Liver (tissue), 9 donors: ENCODE measurements around the gene DAPK3. TPM values are rescaled to one million over a fixed set of nuclear protein-coding genes. Genes with fewer than 3 reads are reported as not detected.

Experiments
- DNase-seq: peaks from one replicate; pipeline ENCODE4 v3.0.0-alpha.2; 2017; ENCODE audit warnings: low spot score
- H3K27ac ChIP-seq, 2 donors: one replicate each; pipeline ENCODE4 v1.7.0; 2013; ENCODE audit warnings: inconsistent platforms in 2 of 2, low read length in 2 of 2, control low read depth in 1 of 2, low read depth in 1 of 2, mild to moderate bottlenecking in 1 of 2
- H3K27me3 ChIP-seq, 4 donors: one replicate each; pipeline versions ENCODE4 v1.6.1 to v1.7.0; 2013; ENCODE audit warnings: low read length in 3 of 4, inconsistent platforms in 1 of 4, mild to moderate bottlenecking in 1 of 4, moderate library complexity in 1 of 4; ENCODE audit not compliant: control insufficient read depth in 4 of 4, insufficient read depth in 4 of 4
- H3K36me3 ChIP-seq, 4 donors: one replicate each; pipeline versions ENCODE4 v1.6.1 to v1.7.0; 2013; ENCODE audit warnings: low read length in 3 of 4, mild to moderate bottlenecking in 3 of 4, low read depth in 1 of 4, moderate library complexity in 1 of 4; ENCODE audit not compliant: control insufficient read depth in 4 of 4, insufficient read depth in 3 of 4
- H3K4me1 ChIP-seq, 4 donors: one replicate each; pipeline versions ENCODE4 v1.6.1 to v1.7.0; 2013; ENCODE audit warnings: low read length in 3 of 4, mild to moderate bottlenecking in 3 of 4, moderate library complexity in 1 of 4; ENCODE audit not compliant: control insufficient read depth in 4 of 4, insufficient read depth in 4 of 4
- H3K4me3 ChIP-seq, 3 donors: one replicate each; pipeline versions ENCODE4 v1.6.1 to v1.7.0; 2013; ENCODE audit warnings: low read length in 3 of 3, control low read depth in 1 of 3, low read depth in 1 of 3, mild to moderate bottlenecking in 1 of 3
- H3K9ac ChIP-seq, 2 donors: one replicate each; pipeline ENCODE4 v1.7.0; 2013; ENCODE audit warnings: low read length in 2 of 2, mild to moderate bottlenecking in 2 of 2, moderate library complexity in 2 of 2, control low read depth in 1 of 2, low read depth in 1 of 2
- H3K9me3 ChIP-seq, 4 donors: one replicate each; pipeline versions ENCODE4 v1.6.1 to v1.7.0; 2013; ENCODE audit warnings: low read length in 3 of 4; ENCODE audit not compliant: control insufficient read depth in 4 of 4
- EGR1 ChIP-seq, 2 donors: IDR thresholded peaks; 2 replicates each; pipeline ENCODE4 v1.6.1; 2016 to 2018; ENCODE audit warnings: antibody characterized with exemption in 2 of 2, low read depth in 2 of 2
- FOXA1 ChIP-seq: IDR thresholded peaks from 2 replicates; pipeline ENCODE4 v1.6.1; 2016; ENCODE audit warnings: antibody characterized with exemption
- FOXA2 ChIP-seq: IDR thresholded peaks from 2 replicates; pipeline ENCODE4 v1.6.1; 2016; ENCODE audit warnings: antibody characterized with exemption
- GABPA ChIP-seq, 2 donors: IDR thresholded peaks in 1 of 2; conservative IDR thresholded peaks in 1 of 2; 2 replicates each; pipeline ENCODE4 v1.6.1; 2016; ENCODE audit warnings: antibody characterized with exemption in 2 of 2, mild to moderate bottlenecking in 1 of 2, moderate library complexity in 1 of 2
- HNF4A ChIP-seq, 2 donors: conservative IDR thresholded peaks; 2 replicates each; pipeline ENCODE4 v1.6.1; 2016; ENCODE audit warnings: antibody characterized with exemption in 2 of 2, mild to moderate bottlenecking in 2 of 2
- HNF4G ChIP-seq: IDR thresholded peaks from 2 replicates; pipeline ENCODE4 v1.6.1; 2016; ENCODE audit warnings: antibody characterized with exemption
- JUND ChIP-seq, 2 donors: IDR thresholded peaks; 2 replicates each; pipeline ENCODE4 v1.6.1; 2016; ENCODE audit warnings: antibody characterized with exemption in 2 of 2
- NR2F2 ChIP-seq: IDR thresholded peaks from 2 replicates; pipeline ENCODE4 v1.6.1; 2016; ENCODE audit warnings: antibody characterized with exemption
- RAD21 ChIP-seq, 2 donors: IDR thresholded peaks; 2 replicates each; pipeline ENCODE4 v1.6.1; 2016; ENCODE audit warnings: antibody characterized with exemption in 2 of 2, mild to moderate bottlenecking in 2 of 2
- RXRA ChIP-seq, 2 donors: IDR thresholded peaks; 2 replicates each; pipeline ENCODE4 v1.6.1; 2017 to 2018; ENCODE audit warnings: antibody characterized with exemption in 2 of 2, mild to moderate bottlenecking in 1 of 2
- SP1 ChIP-seq: IDR thresholded peaks from 2 replicates; pipeline ENCODE4 v1.6.1; 2018; ENCODE audit warnings: antibody characterized with exemption, mild to moderate bottlenecking
- TAF1 ChIP-seq: conservative IDR thresholded peaks from 2 replicates; pipeline ENCODE4 v1.6.1; 2016; ENCODE audit warnings: antibody characterized with exemption, mild to moderate bottlenecking
- YY1 ChIP-seq: IDR thresholded peaks from 2 replicates; pipeline ENCODE4 v1.6.1; 2016; ENCODE audit warnings: antibody characterized with exemption, mild to moderate bottlenecking
- WGBS: extraction: QIAGEN DNeasy Blood & Tissue Kit; methylation state at CpG from one replicate; pipeline ENCODE4 v1.1.7; 2013; 5-methylcytosine and 5-hydroxymethylcytosine counted together
- polyA plus RNA-seq, 2 donors: library from polyadenylated mRNA; stranded (reverse) in 1 of 2; unstranded in 1 of 2; fragments of 200-250 nt in 1 of 2; fragments of >200 nt in 1 of 2; fragmentation: Nextera tagmentation in 1 of 2; extraction: Ambion mirVana in 1 of 2; gene quantifications; one replicate each; pipeline versions ENCODE4 v1.2.1 to v1.2.3, GENCODE V29; 2013 to 2015
- total RNA-seq, 2 donors: library from RNA; depleted of rRNA; stranded (reverse); fragments of >200 nt; gene quantifications; one replicate each; pipeline ENCODE4 v1.2.3, GENCODE V29; 2014
- TF ChIP-seq, protein P1 (sequence below): IDR thresholded peaks from 2 replicates; pipeline ENCODE4 v1.6.1; 2016; ENCODE audit warnings: antibody characterized with exemption
- TF ChIP-seq, protein P2 (sequence below): IDR thresholded peaks from 2 replicates; pipeline ENCODE4 v1.6.1; 2016; ENCODE audit warnings: antibody characterized with exemption, mild to moderate bottlenecking
- TF ChIP-seq, protein P3 (sequence below): fragments of 150-350 bp; IDR thresholded peaks from 2 replicates; pipeline ENCODE4 v1.5.1; 2017; ENCODE audit warnings: improper control_type of control experiment, low read depth, low read length; ENCODE audit not compliant: missing input control
- TF ChIP-seq, protein P4 (sequence below): IDR thresholded peaks from 2 replicates; pipeline ENCODE4 v1.6.1; 2016; ENCODE audit warnings: antibody characterized with exemption
- TF ChIP-seq, protein P5 (sequence below): IDR thresholded peaks from 2 replicates; pipeline ENCODE4 v1.6.1; 2016; ENCODE audit warnings: antibody characterized with exemption
- donor health status: healthy.
- donor health status: healthy.
- donor health status: healthy.
- donor health status: healthy.
- donor health status: healthy.

Gene DAPK3
- total and polyA plus RNA-seq, 4 donors: 3.0 to 29.5 (median 23.8) TPM

DNA sequence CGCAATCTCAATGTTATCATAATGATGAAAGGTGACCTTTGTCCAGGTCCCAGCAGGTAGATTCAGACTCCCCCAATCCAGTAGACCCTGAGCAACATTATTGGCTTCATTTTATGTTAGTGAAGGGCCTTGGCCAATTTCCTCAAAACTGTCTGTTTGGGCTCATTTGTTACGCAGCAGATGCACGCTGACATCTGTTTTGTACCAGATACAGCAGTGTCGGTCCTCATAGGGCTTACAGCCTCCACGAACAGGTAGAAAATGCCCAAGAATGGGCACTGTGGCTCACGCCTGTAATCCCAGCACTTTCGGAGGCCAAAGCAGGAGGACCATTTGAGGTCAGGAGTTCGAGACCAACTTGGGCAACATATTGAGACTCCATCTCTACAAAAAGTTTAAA, 51.1 kb downstream of the DAPK3 start:
- no peak for DNase-seq
- Histone ChIP-seq H3K4me3 (no peak overlapping the region), H3K27ac (no peak overlapping the region), H3K27me3 (peaks cover 0 to 3% (median 0%) of the 10 kb centered on the region in 4 donors), H3K4me1 (no peaks in the 10 kb centered on the region), H3K9ac (no peak overlapping the region), H3K36me3 (no peaks in the 10 kb centered on the region), H3K9me3 (peaks cover 6 to 15% (median 11%) of the 10 kb centered on the region in 4 donors)
- TF ChIP-seq JUND (IDR thresholded peaks at IDR 0.05) (no peak), GABPA (IDR thresholded peaks at IDR 0.05 in 1 of 2, conservative IDR thresholded peaks at IDR 0.05 in 1 of 2) (no peak), FOXA2 (no peak), HNF4A (conservative IDR thresholded peaks at IDR 0.05) (no peak), TAF1 (no peak), FOXA1 (no peak), YY1 (no peak), SP1 (no peak), HNF4G (no peak), RXRA (IDR thresholded peaks at IDR 0.05) (no peak), NR2F2 (no peak), RAD21 (IDR thresholded peaks at IDR 0.05) (no peak), EGR1 (IDR thresholded peaks at IDR 0.05; ENCODE audit: low read depth in 2 of 2) (no peak)
- TF ChIP-seq, protein P1, sequence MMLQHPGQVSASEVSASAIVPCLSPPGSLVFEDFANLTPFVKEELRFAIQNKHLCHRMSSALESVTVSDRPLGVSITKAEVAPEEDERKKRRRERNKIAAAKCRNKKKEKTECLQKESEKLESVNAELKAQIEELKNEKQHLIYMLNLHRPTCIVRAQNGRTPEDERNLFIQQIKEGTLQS: no peak
- TF ChIP-seq, protein P2, sequence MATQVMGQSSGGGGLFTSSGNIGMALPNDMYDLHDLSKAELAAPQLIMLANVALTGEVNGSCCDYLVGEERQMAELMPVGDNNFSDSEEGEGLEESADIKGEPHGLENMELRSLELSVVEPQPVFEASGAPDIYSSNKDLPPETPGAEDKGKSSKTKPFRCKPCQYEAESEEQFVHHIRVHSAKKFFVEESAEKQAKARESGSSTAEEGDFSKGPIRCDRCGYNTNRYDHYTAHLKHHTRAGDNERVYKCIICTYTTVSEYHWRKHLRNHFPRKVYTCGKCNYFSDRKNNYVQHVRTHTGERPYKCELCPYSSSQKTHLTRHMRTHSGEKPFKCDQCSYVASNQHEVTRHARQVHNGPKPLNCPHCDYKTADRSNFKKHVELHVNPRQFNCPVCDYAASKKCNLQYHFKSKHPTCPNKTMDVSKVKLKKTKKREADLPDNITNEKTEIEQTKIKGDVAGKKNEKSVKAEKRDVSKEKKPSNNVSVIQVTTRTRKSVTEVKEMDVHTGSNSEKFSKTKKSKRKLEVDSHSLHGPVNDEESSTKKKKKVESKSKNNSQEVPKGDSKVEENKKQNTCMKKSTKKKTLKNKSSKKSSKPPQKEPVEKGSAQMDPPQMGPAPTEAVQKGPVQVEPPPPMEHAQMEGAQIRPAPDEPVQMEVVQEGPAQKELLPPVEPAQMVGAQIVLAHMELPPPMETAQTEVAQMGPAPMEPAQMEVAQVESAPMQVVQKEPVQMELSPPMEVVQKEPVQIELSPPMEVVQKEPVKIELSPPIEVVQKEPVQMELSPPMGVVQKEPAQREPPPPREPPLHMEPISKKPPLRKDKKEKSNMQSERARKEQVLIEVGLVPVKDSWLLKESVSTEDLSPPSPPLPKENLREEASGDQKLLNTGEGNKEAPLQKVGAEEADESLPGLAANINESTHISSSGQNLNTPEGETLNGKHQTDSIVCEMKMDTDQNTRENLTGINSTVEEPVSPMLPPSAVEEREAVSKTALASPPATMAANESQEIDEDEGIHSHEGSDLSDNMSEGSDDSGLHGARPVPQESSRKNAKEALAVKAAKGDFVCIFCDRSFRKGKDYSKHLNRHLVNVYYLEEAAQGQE: no peak
- TF ChIP-seq, protein P3, sequence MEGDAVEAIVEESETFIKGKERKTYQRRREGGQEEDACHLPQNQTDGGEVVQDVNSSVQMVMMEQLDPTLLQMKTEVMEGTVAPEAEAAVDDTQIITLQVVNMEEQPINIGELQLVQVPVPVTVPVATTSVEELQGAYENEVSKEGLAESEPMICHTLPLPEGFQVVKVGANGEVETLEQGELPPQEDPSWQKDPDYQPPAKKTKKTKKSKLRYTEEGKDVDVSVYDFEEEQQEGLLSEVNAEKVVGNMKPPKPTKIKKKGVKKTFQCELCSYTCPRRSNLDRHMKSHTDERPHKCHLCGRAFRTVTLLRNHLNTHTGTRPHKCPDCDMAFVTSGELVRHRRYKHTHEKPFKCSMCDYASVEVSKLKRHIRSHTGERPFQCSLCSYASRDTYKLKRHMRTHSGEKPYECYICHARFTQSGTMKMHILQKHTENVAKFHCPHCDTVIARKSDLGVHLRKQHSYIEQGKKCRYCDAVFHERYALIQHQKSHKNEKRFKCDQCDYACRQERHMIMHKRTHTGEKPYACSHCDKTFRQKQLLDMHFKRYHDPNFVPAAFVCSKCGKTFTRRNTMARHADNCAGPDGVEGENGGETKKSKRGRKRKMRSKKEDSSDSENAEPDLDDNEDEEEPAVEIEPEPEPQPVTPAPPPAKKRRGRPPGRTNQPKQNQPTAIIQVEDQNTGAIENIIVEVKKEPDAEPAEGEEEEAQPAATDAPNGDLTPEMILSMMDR: no peak
- TF ChIP-seq, protein P4, sequence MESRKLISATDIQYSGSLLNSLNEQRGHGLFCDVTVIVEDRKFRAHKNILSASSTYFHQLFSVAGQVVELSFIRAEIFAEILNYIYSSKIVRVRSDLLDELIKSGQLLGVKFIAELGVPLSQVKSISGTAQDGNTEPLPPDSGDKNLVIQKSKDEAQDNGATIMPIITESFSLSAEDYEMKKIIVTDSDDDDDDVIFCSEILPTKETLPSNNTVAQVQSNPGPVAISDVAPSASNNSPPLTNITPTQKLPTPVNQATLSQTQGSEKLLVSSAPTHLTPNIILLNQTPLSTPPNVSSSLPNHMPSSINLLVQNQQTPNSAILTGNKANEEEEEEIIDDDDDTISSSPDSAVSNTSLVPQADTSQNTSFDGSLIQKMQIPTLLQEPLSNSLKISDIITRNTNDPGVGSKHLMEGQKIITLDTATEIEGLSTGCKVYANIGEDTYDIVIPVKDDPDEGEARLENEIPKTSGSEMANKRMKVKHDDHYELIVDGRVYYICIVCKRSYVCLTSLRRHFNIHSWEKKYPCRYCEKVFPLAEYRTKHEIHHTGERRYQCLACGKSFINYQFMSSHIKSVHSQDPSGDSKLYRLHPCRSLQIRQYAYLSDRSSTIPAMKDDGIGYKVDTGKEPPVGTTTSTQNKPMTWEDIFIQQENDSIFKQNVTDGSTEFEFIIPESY: no peak
- TF ChIP-seq, protein P5, sequence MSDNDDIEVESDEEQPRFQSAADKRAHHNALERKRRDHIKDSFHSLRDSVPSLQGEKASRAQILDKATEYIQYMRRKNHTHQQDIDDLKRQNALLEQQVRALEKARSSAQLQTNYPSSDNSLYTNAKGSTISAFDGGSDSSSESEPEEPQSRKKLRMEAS: no peak
- 94% methylated on average over 8 of the region's 8 CpGs for WGBS
